ENCODE results near the gene KCNS1.

GRCh38 chr20:45082468-45082867, 18.5 kb downstream of the KCNS1 start:
- TF ChIP-seq POLR2A (IDR thresholded peaks at IDR 0.05) = no peak
- TF ChIP-seq CTCF (IDR thresholded peaks at IDR 0.05) = no peak
- no peak for TF ChIP-seq EP300 (IDR thresholded peaks at IDR 0.05)

Measured in tibial nerve (tissue), 4 donors.